ENCODE results near the gene TMEM120B. TPM values are rescaled to one million over a fixed set of nuclear protein-coding genes. Genes with fewer than 3 reads are reported as not detected.
"Not testable (repeated sequence)": the region's sequence is repeated elsewhere in the genome, so short reads cannot be mapped to it uniquely, and the experiment has no call there.

TMEM120B gene
- total RNA-seq, 1 donor from 2014 or later, result 17.1 TPM

- no peaks in the 10 kb centered on the region for H3K36me3 ChIP-seq
- H3K27me3 ChIP-seq, result no peaks in the 10 kb centered on the region
- peaks cover 13% of the 10 kb centered on the region for H3K4me1 ChIP-seq
- intact Hi-C loops (cut with DNase I), result loop anchor here (10.0 kb wide), 1 partner anchor 66 kb away; no protein-coding TSS in a partner anchor
- H3K27ac ChIP-seq, result no peak overlapping the region
- TF ChIP-seq CTCF (IDR thresholded peaks at IDR 0.05), result no peak
- no peak for ATAC-seq
- H3K4me3 ChIP-seq, result no peak overlapping the region
- no peak for DNase-seq
- H3K9me3 ChIP-seq, result no peaks in the 10 kb centered on the region
Observed at GRCh38 chr12:121708313-121709063, 4.1 kb upstream of the TMEM120B start.

GRCh38 chr12:121709064-121709424 lies 3.5 kb upstream of the TMEM120B start:
- not testable (repeated sequence) for ATAC-seq, H3K27me3 ChIP-seq, DNase-seq, H3K36me3 ChIP-seq, H3K27ac ChIP-seq, H3K4me3 ChIP-seq, H3K9me3 ChIP-seq
- H3K4me1 ChIP-seq, result peaks cover 19% of the 10 kb centered on the region
- intact Hi-C loops (cut with DNase I), result loop anchor here (10.0 kb wide), 1 partner anchor 66 kb away; no protein-coding TSS in a partner anchor

GRCh38 chr12:121709478-121709961 lies 3.0 kb upstream of the TMEM120B start:
- intact Hi-C loops (cut with DNase I), result loop anchor here (10.0 kb wide), 1 partner anchor 65 kb away; no protein-coding TSS in a partner anchor
- TF ChIP-seq CTCF (IDR thresholded peaks at IDR 0.05), result no peak
- DNase-seq, result no peak
- Histone ChIP-seq H3K9me3 (no peaks in the 10 kb centered on the region), H3K4me3 (no peak overlapping the region), H3K27me3 (no peaks in the 10 kb centered on the region), H3K4me1 (peaks cover 21% of the 10 kb centered on the region), H3K27ac (no peak overlapping the region), H3K36me3 (no peaks in the 10 kb centered on the region)
- ATAC-seq, result no peak

- ATAC-seq, result peak; percentile 72
- DNase-seq, result peak; percentile 76
Observed at GRCh38 chr12:121711361-121712189, 977 bp upstream of the TMEM120B start.

GRCh38 chr12:121712190-121712460 lies 427 bp upstream of the TMEM120B start:
- H3K9me3 ChIP-seq, result no peaks in the 10 kb centered on the region
- DNase-seq (no peak), ATAC-seq (peak; percentile 23)
- peaks cover 21% of the 10 kb centered on the region for H3K4me1 ChIP-seq
- H3K36me3 ChIP-seq, result no peaks in the 10 kb centered on the region
- TF ChIP-seq CTCF (IDR thresholded peaks at IDR 0.05), result no peak
- peak overlapping the region; percentile 98 for H3K4me3 ChIP-seq
- peak overlapping the region; percentile 92 for H3K27ac ChIP-seq
- no peaks in the 10 kb centered on the region for H3K27me3 ChIP-seq
- intact Hi-C loops (cut with DNase I), result no loop called here

More at GRCh38 chr12:121711361-121712189, 977 bp upstream of the TMEM120B start:
- TF ChIP-seq CTCF (IDR thresholded peaks at IDR 0.05), result no peak
- peaks cover 21% of the 10 kb centered on the region for H3K4me1 ChIP-seq
- no peaks in the 10 kb centered on the region for H3K36me3 ChIP-seq
- intact Hi-C loops (cut with DNase I), result no loop called here
- H3K27ac ChIP-seq, result peak overlapping the region; percentile 92
- H3K27me3 ChIP-seq, result no peaks in the 10 kb centered on the region
- H3K9me3 ChIP-seq, result no peaks in the 10 kb centered on the region
- H3K4me3 ChIP-seq, result peak overlapping the region; percentile 98

GRCh38 chr12:121713257-121713777 lies 765 bp downstream of the TMEM120B start:
- H3K4me3 ChIP-seq, result peak overlapping the region; percentile 98
- H3K36me3 ChIP-seq, result no peaks in the 10 kb centered on the region
- peak overlapping the region; percentile 68 for H3K27ac ChIP-seq
- intact Hi-C loops (cut with DNase I), result no loop called here
- DNase-seq, result no peak
- no peaks in the 10 kb centered on the region for H3K9me3 ChIP-seq
- ATAC-seq, result peak; percentile 1
- peaks cover 21% of the 10 kb centered on the region for H3K4me1 ChIP-seq
- TF ChIP-seq CTCF (IDR thresholded peaks at IDR 0.05), result no peak
- H3K27me3 ChIP-seq, result no peaks in the 10 kb centered on the region
